Fibroblast of mammary gland (primary cell): ENCODE data around the gene KIF26B.
A peak's percentile ranks its signal among the peaks of the same experiment; 100 is the strongest.

Experiments
- DNase-seq: peaks from one replicate; pipeline ENCODE4 v3.0.0-alpha.2; 2010; ENCODE audit warnings: low read depth
- H3K4me3 ChIP-seq: 2 replicates; pipeline ENCODE4 v1.5.1; 2011; ENCODE audit warnings: low read depth, mild to moderate bottlenecking, low read length, moderate library complexity; ENCODE audit not compliant: control insufficient read depth
- TF ChIP-seq, protein P1 (sequence below): conservative IDR thresholded peaks from 2 replicates; pipeline ENCODE4 v1.5.1; 2011; ENCODE audit warnings: low read depth, low read length, inconsistent platforms; ENCODE audit not compliant: control insufficient read depth, insufficient read depth

The KIF26B gene

DNA sequence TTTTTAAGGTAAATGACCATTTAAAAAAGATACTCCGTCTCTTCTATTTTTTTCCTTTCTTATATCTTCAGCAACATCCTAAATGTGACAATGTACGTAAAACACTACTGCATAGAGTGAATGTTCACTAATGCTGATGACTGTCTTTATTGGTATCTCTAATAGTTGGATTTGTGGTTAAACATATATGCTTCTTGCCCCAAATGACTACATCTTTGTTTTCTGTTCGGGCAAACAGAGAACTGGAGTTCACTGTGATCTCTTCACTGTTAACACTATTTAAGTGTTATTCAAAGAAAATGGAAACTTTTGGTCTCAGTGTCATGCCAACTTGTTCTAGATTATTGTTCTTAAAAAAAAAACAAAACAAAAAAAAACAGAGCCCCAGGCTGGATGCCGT, 109.4 kb downstream of the KIF26B start:
- TF ChIP-seq, protein P1, sequence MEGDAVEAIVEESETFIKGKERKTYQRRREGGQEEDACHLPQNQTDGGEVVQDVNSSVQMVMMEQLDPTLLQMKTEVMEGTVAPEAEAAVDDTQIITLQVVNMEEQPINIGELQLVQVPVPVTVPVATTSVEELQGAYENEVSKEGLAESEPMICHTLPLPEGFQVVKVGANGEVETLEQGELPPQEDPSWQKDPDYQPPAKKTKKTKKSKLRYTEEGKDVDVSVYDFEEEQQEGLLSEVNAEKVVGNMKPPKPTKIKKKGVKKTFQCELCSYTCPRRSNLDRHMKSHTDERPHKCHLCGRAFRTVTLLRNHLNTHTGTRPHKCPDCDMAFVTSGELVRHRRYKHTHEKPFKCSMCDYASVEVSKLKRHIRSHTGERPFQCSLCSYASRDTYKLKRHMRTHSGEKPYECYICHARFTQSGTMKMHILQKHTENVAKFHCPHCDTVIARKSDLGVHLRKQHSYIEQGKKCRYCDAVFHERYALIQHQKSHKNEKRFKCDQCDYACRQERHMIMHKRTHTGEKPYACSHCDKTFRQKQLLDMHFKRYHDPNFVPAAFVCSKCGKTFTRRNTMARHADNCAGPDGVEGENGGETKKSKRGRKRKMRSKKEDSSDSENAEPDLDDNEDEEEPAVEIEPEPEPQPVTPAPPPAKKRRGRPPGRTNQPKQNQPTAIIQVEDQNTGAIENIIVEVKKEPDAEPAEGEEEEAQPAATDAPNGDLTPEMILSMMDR: no peak
- DNase-seq: no peak
- no peak overlapping the region for H3K4me3 ChIP-seq

DNA sequence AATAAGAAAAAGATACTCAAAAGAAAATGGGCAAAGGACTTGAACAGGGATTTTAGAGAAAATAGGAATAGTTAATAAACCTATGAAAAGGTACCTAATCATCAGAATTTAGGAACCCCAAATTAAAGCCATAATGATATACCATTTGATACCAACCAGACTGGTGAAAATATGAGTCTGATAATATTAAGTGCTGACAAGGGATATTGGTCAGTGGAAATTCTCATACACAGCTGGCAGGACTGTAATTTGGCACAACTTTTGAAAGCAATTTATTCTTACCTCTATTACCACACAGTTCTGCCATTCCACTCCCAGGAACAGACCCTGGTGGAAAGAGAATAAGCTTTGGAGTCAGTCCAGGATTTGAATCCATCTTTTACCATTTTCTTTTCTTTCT, 111.3 kb downstream of the KIF26B start:
- no peak for DNase-seq
- TF ChIP-seq, protein P1: no peak
- H3K4me3 ChIP-seq: no peak overlapping the region

DNA sequence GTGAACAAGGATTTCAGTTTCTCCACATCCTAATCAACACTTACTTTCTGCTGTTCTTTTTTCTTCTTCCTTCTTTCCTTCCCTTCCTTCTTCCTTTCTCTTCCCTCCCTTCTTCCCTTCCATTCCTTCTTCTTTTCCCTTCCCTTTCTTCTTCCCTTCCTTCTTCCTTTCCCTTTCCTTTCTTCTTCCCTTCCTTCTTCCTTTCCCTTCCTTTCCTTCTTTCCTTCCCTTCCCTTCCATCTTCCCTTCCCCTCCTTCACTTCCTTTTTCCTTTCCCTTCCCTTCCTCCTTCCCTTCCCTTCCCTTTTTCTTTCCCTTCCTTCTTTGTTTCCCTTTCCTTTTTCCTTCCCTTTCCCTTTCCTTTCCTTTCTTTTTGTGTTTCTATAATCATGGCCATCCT, 115.3 kb downstream of the KIF26B start:
- no peak overlapping the region for H3K4me3 ChIP-seq
- no peak for DNase-seq
- TF ChIP-seq, protein P1: no peak

DNA sequence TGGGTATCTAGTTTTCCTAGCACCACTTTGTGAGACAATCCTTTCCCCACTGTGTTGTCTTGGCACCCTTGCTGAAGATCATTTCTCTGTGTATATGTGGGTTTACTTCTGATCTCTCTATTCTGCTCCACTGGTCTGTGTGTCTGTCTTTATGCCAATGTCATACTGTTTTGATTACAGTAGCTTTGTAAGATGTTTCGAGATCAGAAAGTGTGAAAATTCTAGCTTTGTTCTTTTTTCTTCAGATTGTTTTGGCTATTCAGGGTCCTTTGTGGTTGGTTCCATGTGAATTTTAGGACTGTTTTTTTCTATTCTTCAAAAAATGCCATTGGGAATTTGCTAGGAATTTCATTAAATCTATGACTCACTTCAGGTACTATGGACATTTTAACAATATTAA, 116.2 kb downstream of the KIF26B start:
- no peak overlapping the region for H3K4me3 ChIP-seq
- TF ChIP-seq, protein P1: no peak

DNA sequence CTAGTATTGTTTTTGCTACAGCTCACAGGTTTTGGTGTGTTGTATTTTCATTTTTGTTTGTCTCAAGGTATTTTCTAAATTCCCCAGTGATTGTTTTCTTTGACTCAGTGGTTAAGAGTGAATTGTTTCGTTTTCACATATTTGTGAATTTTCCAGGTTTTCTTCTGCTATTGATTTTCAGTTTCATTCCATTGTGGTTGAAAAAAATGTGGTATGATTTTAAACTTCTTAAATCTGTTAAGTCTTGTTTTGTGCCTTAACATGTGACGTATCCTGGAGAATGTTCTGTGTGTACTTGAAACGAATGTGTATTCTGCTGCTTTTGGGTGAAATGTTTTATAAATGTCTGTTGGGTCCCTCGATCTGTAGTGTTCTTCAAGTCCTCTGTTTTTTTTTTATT, 117.9 kb downstream of the KIF26B start:
- TF ChIP-seq, protein P1: no peak
- no peak overlapping the region for H3K4me3 ChIP-seq
- no peak for DNase-seq

More for the DNA sequence above, 116.2 kb downstream of the KIF26B start:
- no peak for DNase-seq

DNA sequence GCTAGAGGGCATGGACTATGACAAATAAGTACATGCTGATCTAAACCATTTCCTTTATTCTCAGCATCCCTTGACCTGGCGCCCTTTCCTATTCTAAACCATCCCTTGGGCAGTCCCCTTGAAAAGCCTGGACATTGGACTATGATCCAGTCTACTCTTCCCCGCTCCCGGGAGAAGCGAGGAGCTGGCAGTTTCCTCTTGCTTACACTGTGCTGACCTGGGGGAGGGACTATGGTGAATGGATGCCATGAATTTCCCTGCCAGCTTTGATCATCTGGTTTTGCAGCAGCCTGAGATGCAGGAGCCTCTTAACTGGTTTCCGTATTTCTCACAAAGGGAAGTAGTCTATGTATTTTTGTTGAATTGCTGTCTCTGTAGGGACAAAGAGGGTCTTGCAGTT, 121.7 kb downstream of the KIF26B start:
- DNase-seq: no peak
- H3K4me3 ChIP-seq: no peak overlapping the region
- TF ChIP-seq, protein P1: no peak

DNA sequence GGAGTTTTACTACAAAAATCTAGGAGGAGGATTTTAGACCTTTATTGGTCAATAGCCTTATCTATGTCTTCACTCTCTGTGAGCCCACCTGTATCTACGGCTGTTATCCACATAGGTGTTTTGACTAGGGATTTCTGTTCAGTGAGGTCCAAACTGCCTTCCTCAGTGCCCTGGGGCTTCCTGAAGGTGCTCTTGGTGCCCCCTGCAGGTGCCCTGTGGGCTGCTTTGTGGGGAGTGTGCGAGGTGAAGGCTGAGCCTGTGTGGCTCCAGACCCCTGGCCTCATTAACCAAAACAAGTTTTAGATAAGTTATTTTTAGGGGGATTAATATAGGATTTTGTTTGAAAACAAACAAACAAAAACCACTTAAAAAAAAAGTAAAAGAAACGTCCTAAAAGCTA, 122.5 kb downstream of the KIF26B start:
- TF ChIP-seq, protein P1: peak; percentile 7
- DNase-seq: no peak
- no peak overlapping the region for H3K4me3 ChIP-seq
